DMS153 treated with DMSO at 0.1 percent for 48 hours (cell line): ENCODE results near the gene UGT2A2.
"Not testable (repeated sequence)": the region's sequence is repeated elsewhere in the genome, so short reads cannot be mapped to it uniquely, and the experiment has no call there.

ENCODE experiments used
- DNase-seq: peaks from one replicate; lab custom pipeline; 2025; ENCODE audit not compliant: unreplicated experiment; lab: John Stamatoyannopoulos, UW

UGT2A2 gene

GRCh38 chr4:69639542-69639941, at the start of gene UGT2A2:
Gene UGT2A2 (minus strand): TSS chr4:69639642. CDS start chr4:69639640, 2 bp downstream.
- no peak for DNase-seq

- no peak for DNase-seq
These were observed 45.4 kb upstream of the UGT2A2 start for GRCh38 chr4:69684804-69685203.

GRCh38 chr4:69668680-69669079, 29.2 kb upstream of the UGT2A2 start:
- no peak for DNase-seq

GRCh38 chr4:69664009-69664408, 24.6 kb upstream of the UGT2A2 start:
- DNase-seq, result not testable (repeated sequence)

- not testable (repeated sequence) for DNase-seq
These were observed 21.8 kb upstream of the UGT2A2 start for GRCh38 chr4:69661130-69661803.

GRCh38 chr4:69658133-69658532, 18.7 kb upstream of the UGT2A2 start:
- DNase-seq, result no peak

GRCh38 chr4:69656653-69657158, 17.3 kb upstream of the UGT2A2 start:
- DNase-seq, result no peak

- no peak for DNase-seq
These were observed 13.7 kb upstream of the UGT2A2 start, which contains the start of gene UGT2A1 for GRCh38 chr4:69653147-69653546. Gene UGT2A1 (minus strand): TSS chr4:69653247. CDS start chr4:69647644, 5,603 bp downstream.

GRCh38 chr4:69650872-69651271, 11.4 kb upstream of the UGT2A2 start:
- no peak for DNase-seq

GRCh38 chr4:69649629-69650028, 10.2 kb upstream of the UGT2A2 start:
- no peak for DNase-seq

GRCh38 chr4:69649207-69649606, 9.8 kb upstream of the UGT2A2 start:
- DNase-seq, result no peak

- no peak for DNase-seq
These were observed 3.5 kb upstream of the UGT2A2 start for GRCh38 chr4:69642961-69643360.

- no peak for DNase-seq
These were observed 847 bp upstream of the UGT2A2 start for GRCh38 chr4:69640289-69640688.

GRCh38 chr4:69617083-69617694, 22.3 kb downstream of the UGT2A2 start:
- peak; percentile 44 for DNase-seq

GRCh38 chr4:69610484-69610883, 29.0 kb downstream of the UGT2A2 start:
- no peak for DNase-seq

- no peak for DNase-seq
These were observed 38.4 kb downstream of the UGT2A2 start for GRCh38 chr4:69601065-69601464.

GRCh38 chr4:69600013-69600412, 39.4 kb downstream of the UGT2A2 start:
- no peak for DNase-seq

- DNase-seq, result no peak
These were observed 45.1 kb downstream of the UGT2A2 start for GRCh38 chr4:69594382-69594781.

- DNase-seq, result no peak
These were observed 48.1 kb downstream of the UGT2A2 start for GRCh38 chr4:69591364-69591763.

- no peak for DNase-seq
These were observed 49.6 kb downstream of the UGT2A2 start for GRCh38 chr4:69589884-69590283.

GRCh38 chr4:69584135-69584534, 55.3 kb downstream of the UGT2A2 start:
- DNase-seq, result no peak

- no peak for DNase-seq
These were observed 55.9 kb downstream of the UGT2A2 start for GRCh38 chr4:69583543-69583942.
